Nephron (organoid): ENCODE measurements around the gene SLX1A.
"Not testable (repeated sequence)": the region's sequence is repeated elsewhere in the genome, so short reads cannot be mapped to it uniquely, and the experiment has no call there.

ENCODE experiments used
- H3K27ac Mint-ChIP-seq, 3 experiments: 2 replicates each; pipeline ENCODE4 v1.8.0; 2020; ENCODE audit warnings: mixed read lengths in 3 of 3, mild to moderate bottlenecking in 2 of 3, moderate library complexity in 1 of 3
- H3K27me3 Mint-ChIP-seq: 2 replicates; pipeline ENCODE4 v1.8.0; 2021; ENCODE audit warnings: low read depth, mild to moderate bottlenecking, moderate library complexity, mixed read lengths
- H3K36me3 Mint-ChIP-seq: 2 replicates; pipeline ENCODE4 v1.8.0; 2020; ENCODE audit warnings: low read depth, mixed read lengths
- H3K4me1 Mint-ChIP-seq: 2 replicates; pipeline ENCODE4 v1.8.0; 2020; ENCODE audit warnings: mixed read lengths
- H3K4me3 Mint-ChIP-seq, 3 experiments: 2 replicates each; pipeline ENCODE4 v1.8.0; 2020; ENCODE audit warnings: mild to moderate bottlenecking in 3 of 3, mixed read lengths in 3 of 3, moderate library complexity in 2 of 3
- H3K9me3 Mint-ChIP-seq: 2 replicates; pipeline ENCODE4 v1.8.0; 2020; ENCODE audit warnings: mixed read lengths
- TF ChIP-seq, protein P1 (sequence below), 3 experiments: fragments of 200-600 bp; sonication (generic); IDR thresholded peaks; one replicate each; pipeline ENCODE4 v1.5.0; 2021; ENCODE audit warnings: antibody characterized with exemption in 3 of 3; ENCODE audit not compliant: unreplicated experiment in 3 of 3

Gene SLX1A

DNA sequence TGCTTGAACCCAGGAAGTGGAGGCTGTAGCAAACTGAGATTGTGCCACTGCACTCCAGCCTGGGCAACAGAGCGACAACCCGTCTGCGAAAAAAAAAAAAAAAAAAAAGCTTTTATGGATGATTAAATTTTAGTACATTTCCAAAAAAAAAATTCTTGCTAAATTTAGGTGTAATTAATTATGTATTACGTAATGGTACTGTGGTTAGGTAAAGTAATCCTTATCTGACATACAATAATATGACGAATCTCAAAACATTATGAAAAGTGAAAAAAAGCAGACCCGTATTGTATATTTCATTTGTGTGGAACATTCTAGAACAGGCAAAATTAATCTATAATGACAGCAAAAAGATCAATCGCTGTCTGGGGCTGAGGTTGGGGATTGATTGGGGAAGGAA lies 20.6 kb upstream of the SLX1A start:
- peaks cover 3% of the 10 kb centered on the region for H3K36me3 Mint-ChIP-seq
- TF ChIP-seq, protein P1, sequence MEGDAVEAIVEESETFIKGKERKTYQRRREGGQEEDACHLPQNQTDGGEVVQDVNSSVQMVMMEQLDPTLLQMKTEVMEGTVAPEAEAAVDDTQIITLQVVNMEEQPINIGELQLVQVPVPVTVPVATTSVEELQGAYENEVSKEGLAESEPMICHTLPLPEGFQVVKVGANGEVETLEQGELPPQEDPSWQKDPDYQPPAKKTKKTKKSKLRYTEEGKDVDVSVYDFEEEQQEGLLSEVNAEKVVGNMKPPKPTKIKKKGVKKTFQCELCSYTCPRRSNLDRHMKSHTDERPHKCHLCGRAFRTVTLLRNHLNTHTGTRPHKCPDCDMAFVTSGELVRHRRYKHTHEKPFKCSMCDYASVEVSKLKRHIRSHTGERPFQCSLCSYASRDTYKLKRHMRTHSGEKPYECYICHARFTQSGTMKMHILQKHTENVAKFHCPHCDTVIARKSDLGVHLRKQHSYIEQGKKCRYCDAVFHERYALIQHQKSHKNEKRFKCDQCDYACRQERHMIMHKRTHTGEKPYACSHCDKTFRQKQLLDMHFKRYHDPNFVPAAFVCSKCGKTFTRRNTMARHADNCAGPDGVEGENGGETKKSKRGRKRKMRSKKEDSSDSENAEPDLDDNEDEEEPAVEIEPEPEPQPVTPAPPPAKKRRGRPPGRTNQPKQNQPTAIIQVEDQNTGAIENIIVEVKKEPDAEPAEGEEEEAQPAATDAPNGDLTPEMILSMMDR (IDR thresholded peaks at IDR 0.05; ENCODE audit: unreplicated experiment in 3 of 3): no peak
- H3K4me1 Mint-ChIP-seq: peaks cover 3% of the 10 kb centered on the region
- no peak overlapping the region for H3K4me3 Mint-ChIP-seq
- H3K9me3 Mint-ChIP-seq: peaks cover 2% of the 10 kb centered on the region
- H3K27ac Mint-ChIP-seq: no peak overlapping the region
- no peaks in the 10 kb centered on the region for H3K27me3 Mint-ChIP-seq

DNA sequence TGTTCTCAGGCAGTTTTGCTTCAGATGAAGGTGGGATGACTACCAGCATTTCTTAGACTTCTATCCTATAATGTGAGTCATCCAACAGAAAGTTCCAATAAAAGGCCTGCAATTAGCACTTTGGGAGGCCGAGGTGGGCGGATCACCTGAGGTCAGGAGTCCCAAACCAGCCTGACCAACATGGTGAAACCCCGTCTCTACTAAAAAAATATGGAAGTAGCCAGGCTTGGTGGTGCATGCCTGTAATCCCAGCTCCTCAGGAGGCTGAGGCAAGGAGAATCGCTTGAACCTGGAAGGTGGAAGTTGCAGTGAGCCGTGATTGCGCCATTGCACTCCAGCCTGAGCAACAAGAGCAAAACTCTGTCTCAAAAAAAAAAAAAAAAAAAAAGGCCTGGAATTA lies 16.8 kb upstream of the SLX1A start:
- H3K36me3 Mint-ChIP-seq, H3K9me3 Mint-ChIP-seq, H3K27ac Mint-ChIP-seq: not testable (repeated sequence)

DNA sequence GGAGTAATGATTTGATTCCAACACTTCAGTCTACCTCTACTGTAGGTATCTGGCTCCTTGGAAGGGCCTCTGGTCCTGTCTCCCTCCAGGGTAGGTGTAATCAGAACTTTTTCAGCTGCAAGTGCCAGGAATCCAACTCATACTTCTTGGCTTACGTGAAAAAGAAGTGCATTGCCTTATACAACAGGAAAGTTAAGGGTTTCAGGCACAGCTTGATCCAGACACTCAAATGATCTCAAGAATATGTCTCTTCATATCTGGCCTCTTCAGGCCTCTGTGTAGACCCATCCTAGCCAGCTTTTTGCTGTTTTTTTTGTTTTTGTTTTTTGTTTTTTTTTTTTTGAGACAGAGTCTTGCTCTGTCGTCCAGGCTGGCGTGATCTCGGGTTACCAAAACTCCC lies 14.5 kb upstream of the SLX1A start:
- H3K4me3 Mint-ChIP-seq: no peak overlapping the region
- H3K36me3 Mint-ChIP-seq: no peaks in the 10 kb centered on the region
- TF ChIP-seq, protein P1 (IDR thresholded peaks at IDR 0.05; ENCODE audit: unreplicated experiment in 3 of 3): no peak
- no peaks in the 10 kb centered on the region for H3K27me3 Mint-ChIP-seq
- no peak overlapping the region for H3K27ac Mint-ChIP-seq
- peaks cover under 1% of the 10 kb centered on the region for H3K4me1 Mint-ChIP-seq
- no peaks in the 10 kb centered on the region for H3K9me3 Mint-ChIP-seq

More for the DNA sequence above, 16.8 kb upstream of the SLX1A start:
- H3K4me1 Mint-ChIP-seq, H3K4me3 Mint-ChIP-seq, H3K27me3 Mint-ChIP-seq: not testable (repeated sequence)

DNA sequence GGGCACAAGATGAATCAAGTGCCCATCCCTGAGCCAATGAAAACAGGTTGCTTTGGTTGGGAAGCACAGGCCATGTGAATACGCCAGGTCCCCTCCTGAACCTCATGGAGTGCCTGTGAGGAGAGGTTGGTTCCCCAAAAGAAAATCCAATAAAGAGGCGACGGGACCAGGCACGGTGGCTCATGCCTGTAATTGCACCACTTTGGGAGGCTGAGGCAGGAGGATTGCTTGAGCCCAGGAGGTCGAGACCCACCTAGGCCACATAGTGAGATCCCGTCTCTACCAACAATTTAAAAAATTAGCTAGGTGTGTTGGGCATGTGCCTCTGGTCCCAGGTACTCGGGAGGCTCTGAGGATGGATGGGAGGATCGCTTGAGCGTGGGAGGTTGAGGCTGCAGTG lies 13.7 kb upstream of the SLX1A start:
- Mint-ChIP-seq H3K27ac (no peak overlapping the region), H3K27me3 (peaks cover 4% of the 10 kb centered on the region), H3K4me1 (peaks cover 8% of the 10 kb centered on the region), H3K4me3 (no peak overlapping the region), H3K9me3 (no peaks in the 10 kb centered on the region), H3K36me3 (no peaks in the 10 kb centered on the region)
- TF ChIP-seq, protein P1 (IDR thresholded peaks at IDR 0.05; ENCODE audit: unreplicated experiment in 3 of 3): no peak

DNA sequence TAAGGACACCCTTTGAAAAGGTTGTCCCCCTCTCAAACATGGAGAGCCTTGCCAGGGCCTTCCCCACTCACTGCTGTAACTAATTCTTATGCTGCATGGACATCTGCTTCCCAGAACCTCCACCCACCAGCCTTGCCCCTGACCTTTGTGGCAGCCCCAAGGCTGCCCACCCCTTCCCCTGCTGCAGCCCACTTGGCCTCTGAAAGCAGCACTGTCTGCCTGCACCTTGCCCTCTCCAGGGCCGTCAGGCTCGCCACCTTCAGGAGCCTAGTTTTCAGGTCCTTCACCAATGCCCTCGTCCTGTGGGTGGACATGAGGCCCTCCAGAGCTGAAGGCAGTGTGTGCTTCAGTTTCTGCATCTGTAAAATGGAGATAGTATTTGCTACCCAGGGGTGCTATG lies 12.9 kb upstream of the SLX1A start:
- Mint-ChIP-seq H3K36me3 (no peaks in the 10 kb centered on the region), H3K4me1 (peaks cover 8% of the 10 kb centered on the region), H3K27me3 (peaks cover 7% of the 10 kb centered on the region), H3K9me3 (no peaks in the 10 kb centered on the region), H3K4me3 (peak overlapping the region in 2 of 3 experiments; percentile 54 to 69), H3K27ac (peak overlapping the region in 1 of 3 experiments; percentile 23)
- TF ChIP-seq, protein P1 (IDR thresholded peaks at IDR 0.05; ENCODE audit: unreplicated experiment in 3 of 3): no peak

DNA sequence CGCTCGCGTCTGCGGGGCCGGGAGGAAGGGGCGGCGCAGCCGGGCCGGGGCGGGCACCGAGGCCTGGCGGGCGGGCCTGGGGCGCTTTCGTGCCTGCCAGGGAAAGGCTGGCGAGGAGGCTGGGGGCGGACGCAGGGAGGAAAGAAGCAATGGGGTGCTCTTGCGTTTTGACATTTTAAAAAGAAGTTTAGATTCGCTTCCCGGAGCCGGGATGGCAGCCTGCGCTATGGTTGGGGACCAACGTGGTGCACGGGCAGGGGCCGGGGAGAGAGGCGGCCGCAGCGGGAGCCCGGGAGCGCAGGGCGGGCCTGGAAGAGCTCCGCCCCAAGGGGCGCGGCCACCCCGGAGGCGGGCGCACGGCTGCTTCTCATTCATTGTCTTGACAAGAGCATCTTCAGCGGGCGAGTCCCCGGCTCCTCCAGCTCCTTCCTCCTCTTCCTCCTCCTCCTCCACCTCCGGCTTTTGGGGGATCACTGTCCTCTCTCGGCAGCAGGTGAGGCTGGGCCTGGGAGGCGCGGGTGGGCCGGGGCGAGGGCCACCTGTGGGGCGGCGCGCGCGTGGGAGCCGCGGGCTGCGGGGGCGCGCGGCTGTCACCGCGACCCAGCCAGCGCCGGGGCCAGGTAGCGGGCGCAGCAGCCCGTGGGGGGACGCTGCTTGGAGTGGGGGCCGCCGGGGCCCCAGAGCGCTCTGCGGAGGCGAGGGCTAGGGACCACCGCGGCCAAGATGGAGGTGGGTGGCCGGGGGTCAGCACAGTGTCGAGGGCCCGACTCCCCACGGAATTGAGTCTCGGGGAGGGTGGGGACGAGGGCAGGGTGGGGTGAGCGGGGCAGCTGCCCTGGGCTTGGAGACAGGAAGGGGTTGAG lies 10.2 kb upstream of the SLX1A start, which contains the start of gene CORO1A:
TSS of gene CORO1A (plus strand) at position 370 of the 863 bp plus-strand sequence. CDS start 1,608 bp downstream, outside the sequence.
- TF ChIP-seq, protein P1 (IDR thresholded peaks at IDR 0.05; ENCODE audit: unreplicated experiment in 3 of 3): no peak
- Mint-ChIP-seq H3K4me1 (peaks cover 8% of the 10 kb centered on the region), H3K27me3 (peaks cover 7% of the 10 kb centered on the region), H3K36me3 (no peaks in the 10 kb centered on the region), H3K4me3 (peak within 1 kb of the TSS; percentile 87 to 88 (median 87)), H3K9me3 (no peaks in the 10 kb centered on the region), H3K27ac (peak within 1 kb of the TSS in 1 of 3 experiments; percentile 33)
